Muscle of back (tissue), 10 donors: ENCODE results near the gene ZNF350. TPM values are rescaled to one million over a fixed set of nuclear protein-coding genes. Genes with fewer than 3 reads are reported as not detected.

Source experiments
- polyA plus RNA-seq, 10 donors: library from polyadenylated mRNA; unstranded; fragments of 120-200 nt; gene quantifications; one replicate each; pipeline ENCODE4 v1.2.1, GENCODE V29; 2013; ENCODE audit not compliant: insufficient read length in 10 of 10

ZNF350 gene
- polyA plus RNA-seq, 10 donors = 5.6 to 9.8 (median 8.0) TPM

Other genes with a start within 250 kb of the ZNF350 start
- gene FPR1, start 235.0 kb downstream of the ZNF350 start, polyA plus RNA-seq = 1 to 10 TPM in 9 of 10 donors, under 1 TPM in 1; 0.88 to 2.6 (median 1.7) TPM
- gene FPR2, start 225.7 kb downstream of the ZNF350 start, polyA plus RNA-seq = under 1 TPM; 0.08 to 0.44 (median 0.27) TPM
- gene FPR3, start 191.7 kb downstream of the ZNF350 start, polyA plus RNA-seq = under 1 TPM; 0.16 to 0.71 (median 0.24) TPM
- gene ZNF577, start 98.9 kb downstream of the ZNF350 start, polyA plus RNA-seq = 10 to 100 TPM; 10.1 to 21.2 (median 15.0) TPM
- gene ZNF649, start 81.8 kb downstream of the ZNF350 start, polyA plus RNA-seq = 10 to 100 TPM in 9 of 10 donors, 1 to 10 TPM in 1; 8.7 to 15.6 (median 11.8) TPM
- gene ZNF613, start 59.4 kb downstream of the ZNF350 start, polyA plus RNA-seq = 1 to 10 TPM; 4.6 to 7.5 (median 5.4) TPM
- gene ZNF615, start 21.4 kb upstream of the ZNF350 start, polyA plus RNA-seq = 10 to 100 TPM in 5 of 10 donors, 1 to 10 TPM in 5; 7.6 to 12.5 (median 10.1) TPM
- 10 to 100 TPM in 4 of 10 donors, 1 to 10 TPM in 6; 7.4 to 10.9 (median 9.4) TPM for gene ZNF614, start 41.5 kb upstream of the ZNF350 start, polyA plus RNA-seq
- 10 to 100 TPM in 5 of 10 donors, 1 to 10 TPM in 5; 7.3 to 14.6 (median 10.0) TPM for gene ZNF432, start 62.0 kb upstream of the ZNF350 start, polyA plus RNA-seq
- gene ZNF841, start 108.9 kb upstream of the ZNF350 start, polyA plus RNA-seq = 10 to 100 TPM in 5 of 10 donors, 1 to 10 TPM in 5; 8.2 to 18.9 (median 10.0) TPM
- 10 to 100 TPM in 5 of 10 donors, 1 to 10 TPM in 5; 7.3 to 12.8 (median 10.1) TPM for gene ZNF616, start 153.1 kb upstream of the ZNF350 start, polyA plus RNA-seq
- gene ZNF836, start 184.8 kb upstream of the ZNF350 start, polyA plus RNA-seq = 10 to 100 TPM in 2 of 10 donors, 1 to 10 TPM in 8; 5.9 to 10.9 (median 8.6) TPM
- 100 to 1,000 TPM; 242 to 328 (median 297) TPM for gene PPP2R1A, start 203.2 kb upstream of the ZNF350 start, polyA plus RNA-seq